ENCODE results near the gene PET117.

PET117 gene

DNA sequence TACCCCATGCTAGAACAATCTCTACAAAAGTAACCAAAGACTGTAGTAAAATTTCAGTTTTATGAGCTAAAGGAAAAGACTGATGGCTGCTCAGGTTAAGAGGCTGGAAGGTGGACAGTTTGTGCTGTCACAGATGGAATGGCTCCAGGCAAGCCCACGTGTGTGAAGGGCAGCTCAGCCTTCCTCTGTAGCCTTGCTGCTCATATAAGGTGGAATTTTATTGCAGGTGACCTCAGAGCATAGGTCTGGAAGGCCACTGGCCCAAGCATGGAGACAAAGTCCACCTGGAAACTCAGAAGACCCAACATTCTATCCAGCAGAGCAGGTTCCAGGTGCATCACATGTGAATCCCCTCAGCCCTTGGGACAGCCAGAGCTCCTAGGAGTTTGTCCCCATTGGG, 53.6 kb downstream of the PET117 start:
- H3K27ac ChIP-seq: no peak overlapping the region
- no peaks in the 10 kb centered on the region for H3K9me3 ChIP-seq
- H3K36me3 ChIP-seq: peaks cover 18 to 47% (median 27%) of the 10 kb centered on the region in 3 donors
- no peaks in the 10 kb centered on the region for H3K27me3 ChIP-seq
- DNase-seq: no peak
- TF ChIP-seq, protein P1, sequence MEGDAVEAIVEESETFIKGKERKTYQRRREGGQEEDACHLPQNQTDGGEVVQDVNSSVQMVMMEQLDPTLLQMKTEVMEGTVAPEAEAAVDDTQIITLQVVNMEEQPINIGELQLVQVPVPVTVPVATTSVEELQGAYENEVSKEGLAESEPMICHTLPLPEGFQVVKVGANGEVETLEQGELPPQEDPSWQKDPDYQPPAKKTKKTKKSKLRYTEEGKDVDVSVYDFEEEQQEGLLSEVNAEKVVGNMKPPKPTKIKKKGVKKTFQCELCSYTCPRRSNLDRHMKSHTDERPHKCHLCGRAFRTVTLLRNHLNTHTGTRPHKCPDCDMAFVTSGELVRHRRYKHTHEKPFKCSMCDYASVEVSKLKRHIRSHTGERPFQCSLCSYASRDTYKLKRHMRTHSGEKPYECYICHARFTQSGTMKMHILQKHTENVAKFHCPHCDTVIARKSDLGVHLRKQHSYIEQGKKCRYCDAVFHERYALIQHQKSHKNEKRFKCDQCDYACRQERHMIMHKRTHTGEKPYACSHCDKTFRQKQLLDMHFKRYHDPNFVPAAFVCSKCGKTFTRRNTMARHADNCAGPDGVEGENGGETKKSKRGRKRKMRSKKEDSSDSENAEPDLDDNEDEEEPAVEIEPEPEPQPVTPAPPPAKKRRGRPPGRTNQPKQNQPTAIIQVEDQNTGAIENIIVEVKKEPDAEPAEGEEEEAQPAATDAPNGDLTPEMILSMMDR (IDR thresholded peaks at IDR 0.05): no peak
- intact Hi-C loops (cut with DNase I; ENCODE audit: low total_unique reads): no loop called here
- H3K4me3 ChIP-seq: no peak overlapping the region
- H3K4me1 ChIP-seq: no peaks in the 10 kb centered on the region
